Measurements from ENCODE around the gene NDUFA11.

NDUFA11 gene

GRCh38 chr19:5932146-5932545 is 28.6 kb upstream of the NDUFA11 start:
- DNase-seq = no peak

GRCh38 chr19:5931251-5931650 is 27.7 kb upstream of the NDUFA11 start:
- DNase-seq = no peak

GRCh38 chr19:5929625-5930024 is 26.0 kb upstream of the NDUFA11 start:
- DNase-seq = no peak

- no peak for DNase-seq
Measured at GRCh38 chr19:5929179-5929578, 25.6 kb upstream of the NDUFA11 start.

GRCh38 chr19:5927441-5927821 is 23.8 kb upstream of the NDUFA11 start:
- no peak for DNase-seq

GRCh38 chr19:5926641-5927440 is 23.3 kb upstream of the NDUFA11 start:
- no peak for DNase-seq

GRCh38 chr19:5925830-5926427 is 22.3 kb upstream of the NDUFA11 start:
- DNase-seq = no peak

GRCh38 chr19:5923356-5923755 is 19.8 kb upstream of the NDUFA11 start:
- DNase-seq = no peak

GRCh38 chr19:5922161-5922545 is 18.6 kb upstream of the NDUFA11 start:
- DNase-seq = no peak

- no peak for DNase-seq
Measured at GRCh38 chr19:5921516-5922160, 18.0 kb upstream of the NDUFA11 start.

- no peak for DNase-seq
Measured at GRCh38 chr19:5918463-5919079, 15.0 kb upstream of the NDUFA11 start.

- DNase-seq = no peak
Measured at GRCh38 chr19:5917431-5918107, 14.0 kb upstream of the NDUFA11 start.

- DNase-seq = no peak
Measured at GRCh38 chr19:5916181-5916708, 12.7 kb upstream of the NDUFA11 start.

- DNase-seq = no peak
Measured at GRCh38 chr19:5915782-5916165, 12.2 kb upstream of the NDUFA11 start.

- DNase-seq = no peak
Measured at GRCh38 chr19:5914946-5915781, 11.6 kb upstream of the NDUFA11 start.

- no peak for DNase-seq
Measured at GRCh38 chr19:5914358-5914774, 10.8 kb upstream of the NDUFA11 start.

GRCh38 chr19:5913739-5914357 is 10.3 kb upstream of the NDUFA11 start, which contains the start of gene CAPS:
TSS of gene CAPS (plus strand) at chr19:5914254. CDS start at chr19:5914407, 153 bp downstream.
- no peak for DNase-seq

- DNase-seq = no peak
Measured at GRCh38 chr19:5911366-5911765, 7.8 kb upstream of the NDUFA11 start.

- DNase-seq = no peak
Measured at GRCh38 chr19:5910638-5910907, 7.0 kb upstream of the NDUFA11 start.

- DNase-seq = no peak
Measured at GRCh38 chr19:5908773-5909442, 5.3 kb upstream of the NDUFA11 start.

- no peak for DNase-seq
Measured at GRCh38 chr19:5907241-5907640, 3.7 kb upstream of the NDUFA11 start.
